ENCODE measurements around the gene C19orf73. TPM values are rescaled to one million over a fixed set of nuclear protein-coding genes. Genes with fewer than 3 reads are reported as not detected.
A peak's percentile ranks its signal among the peaks of the same experiment; 100 is the strongest.

Gene C19orf73
- total and polyA plus RNA-seq, 8 donors = 1.4 to 9.8 (median 1.8) TPM

DNA sequence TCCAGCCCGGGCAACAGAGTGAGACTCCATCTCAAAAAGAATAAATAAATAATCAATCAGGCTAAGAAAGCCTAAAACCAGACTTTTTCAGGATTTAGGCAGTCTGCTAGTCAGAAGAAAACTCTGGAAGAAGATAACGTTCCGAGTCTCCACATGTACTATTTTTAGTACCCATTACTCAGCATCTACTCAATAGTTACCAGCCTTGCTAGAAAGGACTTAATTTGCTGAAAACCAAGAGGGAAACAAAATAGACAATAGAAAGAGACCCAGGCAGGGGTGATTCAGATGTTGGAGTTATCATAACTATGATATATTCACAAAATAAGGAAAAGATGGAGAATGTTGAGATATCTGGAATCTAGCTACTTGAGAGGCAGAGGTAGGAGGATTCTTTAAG lies 8.4 kb downstream of the C19orf73 start:
- DNase-seq (no peak), FAIRE-seq (no peak), ATAC-seq (no peak)
- Histone ChIP-seq H3K9me3 (no peaks in the 10 kb centered on the region), H3K4me1 (peaks cover 0 to 7% (median 6%) of the 10 kb centered on the region in 3 donors), H3K4me3 (no peak overlapping the region), H3K27ac (no peak overlapping the region), H3K36me3 (peaks cover 0 to 30% (median 9%) of the 10 kb centered on the region in 3 donors), H3K27me3 (no peaks in the 10 kb centered on the region)
- TF ChIP-seq, protein P1, sequence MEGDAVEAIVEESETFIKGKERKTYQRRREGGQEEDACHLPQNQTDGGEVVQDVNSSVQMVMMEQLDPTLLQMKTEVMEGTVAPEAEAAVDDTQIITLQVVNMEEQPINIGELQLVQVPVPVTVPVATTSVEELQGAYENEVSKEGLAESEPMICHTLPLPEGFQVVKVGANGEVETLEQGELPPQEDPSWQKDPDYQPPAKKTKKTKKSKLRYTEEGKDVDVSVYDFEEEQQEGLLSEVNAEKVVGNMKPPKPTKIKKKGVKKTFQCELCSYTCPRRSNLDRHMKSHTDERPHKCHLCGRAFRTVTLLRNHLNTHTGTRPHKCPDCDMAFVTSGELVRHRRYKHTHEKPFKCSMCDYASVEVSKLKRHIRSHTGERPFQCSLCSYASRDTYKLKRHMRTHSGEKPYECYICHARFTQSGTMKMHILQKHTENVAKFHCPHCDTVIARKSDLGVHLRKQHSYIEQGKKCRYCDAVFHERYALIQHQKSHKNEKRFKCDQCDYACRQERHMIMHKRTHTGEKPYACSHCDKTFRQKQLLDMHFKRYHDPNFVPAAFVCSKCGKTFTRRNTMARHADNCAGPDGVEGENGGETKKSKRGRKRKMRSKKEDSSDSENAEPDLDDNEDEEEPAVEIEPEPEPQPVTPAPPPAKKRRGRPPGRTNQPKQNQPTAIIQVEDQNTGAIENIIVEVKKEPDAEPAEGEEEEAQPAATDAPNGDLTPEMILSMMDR (IDR thresholded peaks at IDR 0.05) = no peak
- intact Hi-C loops (cut with DNase I) = no loop called here
- WGBS, 2 donors = 25 to 39% methylated on average over 3 of the region's 3 CpGs

DNA sequence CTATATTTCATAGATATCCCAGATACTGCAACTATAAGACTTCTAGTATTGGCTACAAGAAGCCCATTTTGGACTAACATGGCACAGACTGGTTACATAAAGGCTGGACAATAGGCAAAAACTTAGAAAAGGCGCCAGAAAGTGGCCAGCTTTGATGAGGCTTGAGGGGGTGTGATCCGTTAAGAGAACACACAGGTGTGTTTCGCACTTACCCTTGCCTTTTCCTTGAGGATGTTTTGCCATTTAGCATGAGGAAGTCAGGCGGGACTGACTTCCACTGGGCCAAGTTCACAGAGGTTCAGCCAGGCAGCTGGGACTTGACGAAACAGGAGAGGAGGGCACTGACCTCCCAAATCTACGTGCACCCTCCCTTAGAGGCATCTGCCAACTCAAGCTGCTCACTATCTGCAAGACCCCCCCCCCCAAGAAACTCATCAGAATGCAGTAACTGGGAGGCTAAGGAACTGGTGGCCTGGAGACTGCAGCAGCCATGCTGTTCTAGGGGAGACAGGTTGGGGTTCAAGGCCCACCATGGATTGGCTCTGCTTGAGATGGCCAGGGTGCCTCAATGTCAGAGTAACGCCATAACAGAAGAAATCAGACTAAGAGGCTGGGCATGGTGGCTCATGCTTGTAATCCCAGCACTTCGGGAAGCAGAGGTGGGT lies 9.2 kb downstream of the C19orf73 start:
- no peak overlapping the region for H3K27ac ChIP-seq
- no peaks in the 10 kb centered on the region for H3K9me3 ChIP-seq
- TF ChIP-seq, protein P1 (IDR thresholded peaks at IDR 0.05) = no peak
- peaks cover 0 to 7% (median 6%) of the 10 kb centered on the region in 3 donors for H3K4me1 ChIP-seq
- H3K27me3 ChIP-seq = no peaks in the 10 kb centered on the region
- no peak for DNase-seq
- WGBS, 2 donors = 87 to 96% methylated on average over 8 of the region's 8 CpGs
- H3K4me3 ChIP-seq = no peak overlapping the region
- H3K36me3 ChIP-seq = peaks cover 0 to 38% (median 9%) of the 10 kb centered on the region in 3 donors
- FAIRE-seq = no peak
- intact Hi-C loops (cut with DNase I) = no loop called here
- no peak for ATAC-seq

DNA sequence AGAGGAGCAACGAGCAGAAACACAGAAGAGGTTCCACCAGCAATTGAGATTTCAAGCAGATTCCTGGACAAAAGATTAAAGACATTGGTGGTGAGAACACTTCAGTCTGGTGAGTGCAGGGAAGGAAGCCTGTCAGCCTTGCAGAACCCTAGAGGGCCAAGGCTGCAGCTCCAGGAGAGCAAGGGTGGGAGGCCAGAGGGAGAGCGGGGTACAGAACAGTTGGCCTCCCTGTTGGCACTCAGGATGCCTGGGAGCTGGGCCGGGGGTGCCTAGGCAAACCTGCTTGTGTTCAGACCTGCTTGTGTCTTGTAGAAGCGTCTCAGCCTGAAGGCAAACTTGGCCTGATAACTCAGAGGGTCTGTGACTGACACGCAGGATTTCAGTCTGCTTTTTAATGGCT lies 9.9 kb downstream of the C19orf73 start:
- no peak for DNase-seq
- no peak for ATAC-seq
- Histone ChIP-seq H3K36me3 (peaks cover 0 to 44% (median 9%) of the 10 kb centered on the region in 3 donors), H3K27me3 (no peaks in the 10 kb centered on the region), H3K4me3 (no peak overlapping the region), H3K4me1 (peaks cover 0 to 7% (median 6%) of the 10 kb centered on the region in 3 donors), H3K27ac (no peak overlapping the region), H3K9me3 (no peaks in the 10 kb centered on the region)
- intact Hi-C loops (cut with DNase I) = no loop called here
- 85 to 90% methylated on average over 5 of the region's 5 CpGs for WGBS, 2 donors
- no peak for FAIRE-seq
- TF ChIP-seq, protein P1 (IDR thresholded peaks at IDR 0.05) = no peak

DNA sequence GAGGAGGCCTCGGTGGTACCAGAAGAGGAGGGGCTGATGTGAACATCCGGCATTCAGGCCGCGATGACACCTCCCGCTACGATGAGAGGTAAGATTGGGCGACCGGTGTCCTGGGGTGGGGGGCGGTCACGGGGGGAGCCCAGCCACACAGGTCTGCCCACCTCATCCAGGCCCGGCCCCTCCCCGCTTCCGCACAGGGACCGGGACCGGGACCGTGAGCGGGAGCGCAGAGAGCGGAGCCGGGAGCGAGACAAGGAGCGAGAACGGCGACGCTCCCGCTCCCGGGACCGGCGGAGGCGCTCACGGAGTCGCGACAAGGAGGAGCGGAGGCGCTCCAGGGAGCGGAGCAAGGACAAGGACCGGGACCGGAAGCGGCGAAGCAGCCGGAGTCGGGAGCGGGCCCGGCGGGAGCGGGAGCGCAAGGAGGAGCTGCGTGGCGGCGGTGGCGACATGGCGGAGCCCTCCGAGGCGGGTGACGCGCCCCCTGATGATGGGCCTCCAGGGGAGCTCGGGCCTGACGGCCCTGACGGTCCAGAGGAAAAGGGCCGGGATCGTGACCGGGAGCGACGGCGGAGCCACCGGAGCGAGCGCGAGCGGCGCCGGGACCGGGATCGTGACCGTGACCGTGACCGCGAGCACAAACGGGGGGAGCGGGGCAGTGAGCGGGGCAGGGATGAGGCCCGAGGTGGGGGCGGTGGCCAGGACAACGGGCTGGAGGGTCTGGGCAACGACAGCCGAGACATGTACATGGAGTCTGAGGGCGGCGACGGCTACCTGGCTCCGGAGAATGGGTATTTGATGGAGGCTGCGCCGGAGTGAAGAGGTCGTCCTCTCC lies 11.1 kb downstream of the C19orf73 start:
- H3K27ac ChIP-seq = no peak overlapping the region
- peak in 1 of 4 donors; percentile 3 for ATAC-seq

More for the DNA sequence above, 11.1 kb downstream of the C19orf73 start:
- no peaks in the 10 kb centered on the region for H3K4me1 ChIP-seq
- H3K36me3 ChIP-seq = peaks cover 0 to 48% (median 9%) of the 10 kb centered on the region in 3 donors
- H3K9me3 ChIP-seq = no peaks in the 10 kb centered on the region
- 95 to 96% methylated on average over 85 to 93 of the region's 93 CpGs for WGBS, 2 donors
- H3K4me3 ChIP-seq = no peak overlapping the region
- TF ChIP-seq, protein P1 (IDR thresholded peaks at IDR 0.05) = no peak
- intact Hi-C loops (cut with DNase I) = no loop called here
- FAIRE-seq (no peak), DNase-seq (peak in 1 of 6 donors; percentile 40)
- H3K27me3 ChIP-seq = no peaks in the 10 kb centered on the region

Data from pancreas (tissue), 10 donors.